ENCODE measurements around the gene SEC31B.

DNA sequence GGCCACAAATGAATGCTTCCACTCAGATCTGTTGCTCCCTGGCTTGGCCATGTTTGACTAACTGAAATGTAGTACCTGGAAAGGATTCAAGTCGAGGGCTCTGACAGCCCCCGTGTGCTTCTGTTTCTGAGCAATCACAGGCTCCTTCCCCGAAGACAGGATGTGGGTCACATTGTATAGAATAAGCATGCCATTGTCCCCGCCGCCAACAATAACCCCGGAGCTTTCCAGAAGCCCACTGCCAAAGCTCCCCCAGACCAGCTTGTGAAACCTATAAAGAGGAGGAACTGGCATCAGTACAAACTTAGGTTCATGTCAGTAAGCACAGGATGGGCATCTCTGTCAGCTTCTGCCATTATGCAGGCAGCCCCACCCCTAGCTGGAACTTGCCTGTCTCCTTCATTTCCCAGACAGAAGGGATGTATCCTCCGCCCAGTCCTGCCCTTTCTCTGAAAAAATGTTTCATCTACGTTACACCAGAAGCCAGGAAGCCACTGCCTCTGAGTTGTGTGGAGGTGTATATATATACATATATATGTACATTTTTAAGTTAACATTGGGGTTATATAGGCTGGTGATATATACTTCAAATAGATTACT is 10.3 kb downstream of the SEC31B start:
- TF ChIP-seq POLR2A (IDR thresholded peaks at IDR 0.05) (no peak), EP300 (IDR thresholded peaks at IDR 0.05) (no peak)
- TF ChIP-seq, protein P1, sequence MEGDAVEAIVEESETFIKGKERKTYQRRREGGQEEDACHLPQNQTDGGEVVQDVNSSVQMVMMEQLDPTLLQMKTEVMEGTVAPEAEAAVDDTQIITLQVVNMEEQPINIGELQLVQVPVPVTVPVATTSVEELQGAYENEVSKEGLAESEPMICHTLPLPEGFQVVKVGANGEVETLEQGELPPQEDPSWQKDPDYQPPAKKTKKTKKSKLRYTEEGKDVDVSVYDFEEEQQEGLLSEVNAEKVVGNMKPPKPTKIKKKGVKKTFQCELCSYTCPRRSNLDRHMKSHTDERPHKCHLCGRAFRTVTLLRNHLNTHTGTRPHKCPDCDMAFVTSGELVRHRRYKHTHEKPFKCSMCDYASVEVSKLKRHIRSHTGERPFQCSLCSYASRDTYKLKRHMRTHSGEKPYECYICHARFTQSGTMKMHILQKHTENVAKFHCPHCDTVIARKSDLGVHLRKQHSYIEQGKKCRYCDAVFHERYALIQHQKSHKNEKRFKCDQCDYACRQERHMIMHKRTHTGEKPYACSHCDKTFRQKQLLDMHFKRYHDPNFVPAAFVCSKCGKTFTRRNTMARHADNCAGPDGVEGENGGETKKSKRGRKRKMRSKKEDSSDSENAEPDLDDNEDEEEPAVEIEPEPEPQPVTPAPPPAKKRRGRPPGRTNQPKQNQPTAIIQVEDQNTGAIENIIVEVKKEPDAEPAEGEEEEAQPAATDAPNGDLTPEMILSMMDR (IDR thresholded peaks at IDR 0.05) = no peak

Measured in sigmoid colon (tissue), 4 donors.